C4-2B (cell line): ENCODE data around the gene SYT1.

Experiments used
- CTCF ChIP-seq: fragments of 450-650 bp; conservative IDR thresholded peaks from 2 replicates; pipeline ENCODE4 v1.5.1; 2017; ENCODE audit warnings: mild to moderate bottlenecking
- ZFX ChIP-seq: fragments of 450-650 bp; IDR thresholded peaks from 2 replicates; pipeline ENCODE4 v1.6.1; 2017

GRCh38 chr12:79023784-79024183 is 159.2 kb downstream of the SYT1 start:
- TF ChIP-seq CTCF (no peak), ZFX (no peak)
